Effector CD8-positive, alpha-beta T cell (primary cell): ENCODE data around the gene PIEZO2.
"Not testable (repeated sequence)": the region's sequence is repeated elsewhere in the genome, so short reads cannot be mapped to it uniquely, and the experiment has no call there.

Experiments
- DNase-seq: peaks from one replicate; lab custom pipeline; 2025; lab: John Stamatoyannopoulos, UW

The PIEZO2 gene

GRCh38 chr18:10973567-10974203, 175.7 kb downstream of the PIEZO2 start:
- DNase-seq: no peak

- DNase-seq: no peak
Observed at GRCh38 chr18:10971717-10972116, 177.7 kb downstream of the PIEZO2 start.

- no peak for DNase-seq
Observed at GRCh38 chr18:10965119-10965518, 184.2 kb downstream of the PIEZO2 start.

GRCh38 chr18:10953672-10954071, 195.7 kb downstream of the PIEZO2 start:
- no peak for DNase-seq

- DNase-seq: no peak
Observed at GRCh38 chr18:10951631-10952544, 197.5 kb downstream of the PIEZO2 start.

GRCh38 chr18:10950876-10951630, 198.3 kb downstream of the PIEZO2 start:
- DNase-seq: no peak

- DNase-seq: no peak
Observed at GRCh38 chr18:10950080-10950875, 199.1 kb downstream of the PIEZO2 start.

GRCh38 chr18:10949655-10950054, 199.7 kb downstream of the PIEZO2 start:
- DNase-seq: no peak

GRCh38 chr18:10948421-10948820, 200.9 kb downstream of the PIEZO2 start:
- DNase-seq: no peak

GRCh38 chr18:10946058-10946457, 203.3 kb downstream of the PIEZO2 start:
- DNase-seq: no peak

GRCh38 chr18:10942998-10943397, 206.4 kb downstream of the PIEZO2 start:
- DNase-seq: no peak

GRCh38 chr18:10939822-10940221, 209.5 kb downstream of the PIEZO2 start:
- no peak for DNase-seq

- DNase-seq: no peak
Observed at GRCh38 chr18:10937743-10938640, 211.4 kb downstream of the PIEZO2 start.

- no peak for DNase-seq
Observed at GRCh38 chr18:10936176-10937053, 213.0 kb downstream of the PIEZO2 start.

GRCh38 chr18:10935588-10935987, 213.8 kb downstream of the PIEZO2 start:
- no peak for DNase-seq

GRCh38 chr18:10933648-10934047, 215.7 kb downstream of the PIEZO2 start:
- DNase-seq: not testable (repeated sequence)

- DNase-seq: no peak
Observed at GRCh38 chr18:10930076-10930475, 219.3 kb downstream of the PIEZO2 start.

- DNase-seq: no peak
Observed at GRCh38 chr18:10928772-10929373, 220.5 kb downstream of the PIEZO2 start.
